ENCODE results near the gene PDE1A. TPM values are rescaled to one million over a fixed set of nuclear protein-coding genes. Genes with fewer than 3 reads are reported as not detected.

PDE1A gene
- total RNA-seq, 2 donors from 2014 or later: 11.0 to 11.2 TPM

DNA sequence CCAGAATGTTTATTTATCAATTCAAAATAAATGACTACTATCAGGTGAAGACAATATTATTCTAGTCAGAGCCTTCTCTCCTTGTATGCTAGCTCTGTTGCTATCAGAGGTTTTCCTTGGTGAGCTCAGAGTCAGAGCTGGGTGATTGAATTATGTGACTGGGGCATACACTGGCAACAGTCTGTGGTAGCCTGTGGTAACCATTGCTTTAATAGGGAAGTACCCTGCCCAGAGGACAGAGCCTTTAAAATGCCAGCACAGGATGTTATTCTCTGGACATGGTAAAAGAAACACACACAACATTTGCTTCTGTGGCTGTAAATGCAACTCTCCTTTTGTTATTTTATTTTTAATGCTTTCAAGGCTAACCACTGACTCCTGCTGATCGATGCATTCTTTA lies 316.5 kb downstream of the PDE1A start:
- intact Hi-C loops (cut with DNase I): no loop called here
- DNase-seq: no peak
- no peak for ATAC-seq

DNA sequence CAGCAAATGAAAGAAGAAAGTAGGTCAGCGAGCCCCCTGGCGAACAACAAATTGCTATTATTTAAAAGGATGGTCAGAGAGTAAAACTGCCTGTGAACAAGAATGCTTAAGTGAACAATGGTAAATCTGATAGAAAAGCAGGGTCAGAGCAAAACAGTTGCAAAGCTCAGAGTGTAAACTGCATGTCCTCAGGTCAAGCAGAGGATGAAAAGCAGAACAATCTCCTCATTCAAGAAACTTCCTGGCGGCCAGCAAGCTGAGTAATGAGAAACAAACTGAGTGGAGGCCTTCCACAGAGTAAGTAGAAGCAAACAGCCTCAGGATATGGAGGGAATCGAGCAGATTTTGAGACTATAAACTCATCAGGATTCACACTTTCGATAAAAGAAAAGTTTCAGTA lies 323.3 kb downstream of the PDE1A start:
- ATAC-seq: peak in 1 of 2 donors; percentile 30
- intact Hi-C loops (cut with DNase I): no loop called here
- no peak for DNase-seq

DNA sequence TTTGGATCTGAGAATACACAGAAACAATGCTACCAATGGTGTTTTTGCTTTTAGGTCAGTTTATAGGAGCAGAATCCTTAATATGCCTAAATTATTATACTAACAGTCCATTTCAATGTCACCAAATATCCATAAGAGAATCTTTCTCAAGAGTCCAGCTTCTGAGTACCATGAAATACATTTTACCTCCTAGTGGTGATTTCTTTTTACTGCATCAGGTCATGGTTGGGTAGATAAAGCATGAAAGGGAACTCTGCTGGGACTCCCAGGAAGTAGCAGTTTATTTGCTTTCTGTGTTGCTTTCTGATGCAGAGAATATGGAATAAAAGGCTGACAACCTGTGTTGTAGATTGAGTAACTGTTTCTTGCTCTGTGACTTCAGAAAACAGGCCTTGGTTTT lies 325.6 kb downstream of the PDE1A start:
- DNase-seq (no peak), ATAC-seq (no peak)
- intact Hi-C loops (cut with DNase I): no loop called here

- no peak for DNase-seq
- intact Hi-C loops (cut with DNase I): no loop called here
- ATAC-seq: no peak
Observed at GRCh38 chr2:182098648-182099047, 328.2 kb downstream of the PDE1A start.

DNA sequence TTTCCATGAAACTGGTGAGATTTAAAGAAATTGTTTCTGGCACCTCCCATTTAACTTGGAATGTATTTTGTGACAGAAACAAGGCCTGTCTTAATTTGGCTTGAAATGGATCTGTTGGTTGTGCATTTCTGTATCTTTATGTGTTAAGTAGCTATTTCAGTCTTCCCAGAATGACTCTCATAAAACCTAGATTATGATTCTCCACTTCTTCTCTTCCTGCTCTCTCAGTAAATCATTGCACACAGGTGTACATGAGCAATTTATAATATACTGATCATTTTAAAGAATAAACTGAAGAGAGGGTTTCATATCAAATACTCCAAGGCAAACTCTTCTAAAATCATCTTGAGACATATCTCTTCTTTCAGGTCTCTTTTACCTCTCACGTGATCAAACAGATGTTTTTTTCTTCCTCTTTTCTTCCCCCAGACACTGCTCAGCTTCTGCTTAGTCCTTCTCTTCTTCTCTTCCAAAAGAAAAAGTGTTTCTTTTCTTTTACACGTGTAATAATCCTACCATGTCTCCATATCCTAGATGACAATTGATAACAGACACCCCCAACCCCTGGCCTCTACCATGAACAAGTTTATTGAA lies 329.2 kb downstream of the PDE1A start:
- DNase-seq (no peak), ATAC-seq (no peak)
- intact Hi-C loops (cut with DNase I): no loop called here

- ATAC-seq (no peak), DNase-seq (no peak)
- intact Hi-C loops (cut with DNase I): no loop called here
Observed at GRCh38 chr2:182090486-182090885, 336.4 kb downstream of the PDE1A start.
